Epithelial cell of esophagus (primary cell): ENCODE results near the gene TEPSIN.

ENCODE experiments used
- DNase-seq: peaks from one replicate; pipeline ENCODE4 v3.0.0; 2010; ENCODE audit warnings: low read depth
- H3K4me3 ChIP-seq: 2 replicates; pipeline ENCODE4 v1.5.1; 2011; ENCODE audit warnings: mild to moderate bottlenecking, low read length, control low read depth
- TF ChIP-seq, protein P1 (sequence below): IDR thresholded peaks from 2 replicates; pipeline ENCODE4 v1.5.1; 2011; ENCODE audit warnings: low read depth, mild to moderate bottlenecking, low read length, control low read depth, inconsistent platforms; ENCODE audit not compliant: insufficient read depth; ENCODE audit errors: missing control alignments

The TEPSIN gene

DNA sequence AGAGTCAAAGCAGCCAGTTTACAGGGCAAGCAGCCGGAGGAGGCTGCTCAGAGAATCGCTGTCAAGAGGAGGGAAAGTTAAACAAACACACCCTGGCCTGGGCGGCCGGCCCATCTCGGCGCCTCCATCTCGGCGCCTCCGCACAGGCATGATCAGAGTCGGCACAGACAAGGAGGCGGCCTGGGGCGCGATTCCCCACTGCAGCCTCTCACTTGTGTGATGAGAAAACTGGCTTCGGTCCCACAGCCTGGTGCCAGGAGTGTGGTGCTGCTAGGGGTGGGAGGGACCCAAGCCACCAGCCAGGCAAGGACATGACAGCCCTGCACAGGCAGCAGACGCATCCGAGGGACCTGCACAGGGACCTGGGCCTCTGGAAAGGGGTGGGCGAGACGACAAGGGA lies 38.6 kb upstream of the TEPSIN start:
- no peak overlapping the region for H3K4me3 ChIP-seq
- TF ChIP-seq, protein P1, sequence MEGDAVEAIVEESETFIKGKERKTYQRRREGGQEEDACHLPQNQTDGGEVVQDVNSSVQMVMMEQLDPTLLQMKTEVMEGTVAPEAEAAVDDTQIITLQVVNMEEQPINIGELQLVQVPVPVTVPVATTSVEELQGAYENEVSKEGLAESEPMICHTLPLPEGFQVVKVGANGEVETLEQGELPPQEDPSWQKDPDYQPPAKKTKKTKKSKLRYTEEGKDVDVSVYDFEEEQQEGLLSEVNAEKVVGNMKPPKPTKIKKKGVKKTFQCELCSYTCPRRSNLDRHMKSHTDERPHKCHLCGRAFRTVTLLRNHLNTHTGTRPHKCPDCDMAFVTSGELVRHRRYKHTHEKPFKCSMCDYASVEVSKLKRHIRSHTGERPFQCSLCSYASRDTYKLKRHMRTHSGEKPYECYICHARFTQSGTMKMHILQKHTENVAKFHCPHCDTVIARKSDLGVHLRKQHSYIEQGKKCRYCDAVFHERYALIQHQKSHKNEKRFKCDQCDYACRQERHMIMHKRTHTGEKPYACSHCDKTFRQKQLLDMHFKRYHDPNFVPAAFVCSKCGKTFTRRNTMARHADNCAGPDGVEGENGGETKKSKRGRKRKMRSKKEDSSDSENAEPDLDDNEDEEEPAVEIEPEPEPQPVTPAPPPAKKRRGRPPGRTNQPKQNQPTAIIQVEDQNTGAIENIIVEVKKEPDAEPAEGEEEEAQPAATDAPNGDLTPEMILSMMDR = no peak
- DNase-seq = no peak

DNA sequence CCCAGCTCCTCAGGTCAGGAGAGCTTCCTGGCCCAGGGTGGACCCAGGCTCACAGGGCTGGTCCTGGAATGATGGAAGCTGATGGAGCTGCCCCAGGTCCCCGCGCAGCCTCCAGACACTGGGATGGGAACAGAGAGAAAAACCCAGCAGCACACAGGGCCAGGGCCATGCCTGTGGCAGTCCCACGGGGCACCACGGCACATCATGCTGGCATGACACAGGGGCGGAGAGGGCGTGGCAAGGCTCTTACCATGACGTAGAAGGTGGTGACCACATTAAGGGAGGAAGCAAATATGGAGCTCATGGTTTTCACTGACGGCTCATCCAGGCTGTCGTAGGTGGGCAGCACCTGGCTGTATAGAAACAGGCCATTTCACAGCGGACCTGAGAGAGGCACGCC lies 37.9 kb upstream of the TEPSIN start:
- no peak for DNase-seq
- TF ChIP-seq, protein P1 = no peak
- H3K4me3 ChIP-seq = no peak overlapping the region

DNA sequence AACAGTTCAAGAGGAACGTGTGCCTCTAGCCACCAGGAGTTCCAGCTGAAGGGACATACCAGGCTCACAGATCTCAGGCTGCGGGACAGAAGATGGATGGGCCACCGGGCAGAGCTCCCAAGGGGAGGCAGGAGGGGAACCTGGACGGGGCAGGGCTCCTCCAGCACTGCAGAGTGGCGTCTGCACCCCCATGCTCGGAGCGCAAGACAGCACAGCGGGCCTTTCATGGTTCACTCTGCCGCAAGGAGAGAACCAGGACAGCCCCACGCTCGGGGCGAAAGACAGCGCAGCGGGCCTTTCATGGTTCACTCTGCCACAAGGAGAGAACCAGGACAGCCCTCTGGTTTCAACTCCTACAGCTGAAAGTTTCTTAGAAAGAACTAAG lies 35.6 kb upstream of the TEPSIN start:
- H3K4me3 ChIP-seq = no peak overlapping the region
- TF ChIP-seq, protein P1 = no peak
- no peak for DNase-seq

DNA sequence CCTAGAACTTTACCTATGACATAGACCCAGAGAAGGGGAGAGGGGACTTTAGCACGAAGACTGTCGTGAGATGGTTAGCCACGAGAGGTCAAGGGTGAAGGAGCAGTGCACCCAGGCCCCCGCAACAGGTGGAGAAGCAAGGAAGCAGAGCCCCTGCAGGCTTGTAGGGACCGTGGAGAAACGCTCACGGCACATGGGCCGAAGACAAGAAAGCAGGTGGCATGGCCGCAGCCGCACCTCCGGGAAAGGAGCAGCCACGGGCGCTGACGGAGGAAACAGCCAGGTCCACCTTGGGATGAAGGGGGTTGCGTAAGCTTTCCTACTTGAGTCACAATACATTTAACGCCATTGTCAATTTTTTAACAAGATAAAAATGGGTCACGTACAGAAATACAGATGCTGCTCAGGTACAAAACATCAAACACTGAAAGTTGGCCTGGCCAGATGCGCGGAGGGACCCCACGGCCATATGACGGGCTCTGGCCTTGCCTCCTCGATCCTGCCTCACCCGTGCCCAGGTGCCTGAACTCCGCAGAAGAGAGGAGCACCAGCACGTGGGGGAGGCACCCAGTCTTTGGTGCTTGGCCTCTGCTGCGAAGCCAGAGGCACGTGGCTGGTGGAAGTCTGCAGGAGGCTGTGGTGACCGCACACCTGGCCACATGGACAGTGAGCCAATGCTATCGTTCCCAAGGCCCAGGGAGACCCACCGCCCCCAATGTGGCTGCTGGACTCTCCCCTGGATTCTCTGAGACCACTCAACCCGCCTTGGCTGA lies 35.0 kb upstream of the TEPSIN start:
- TF ChIP-seq, protein P1 = no peak
- H3K4me3 ChIP-seq = no peak overlapping the region
- DNase-seq = no peak

DNA sequence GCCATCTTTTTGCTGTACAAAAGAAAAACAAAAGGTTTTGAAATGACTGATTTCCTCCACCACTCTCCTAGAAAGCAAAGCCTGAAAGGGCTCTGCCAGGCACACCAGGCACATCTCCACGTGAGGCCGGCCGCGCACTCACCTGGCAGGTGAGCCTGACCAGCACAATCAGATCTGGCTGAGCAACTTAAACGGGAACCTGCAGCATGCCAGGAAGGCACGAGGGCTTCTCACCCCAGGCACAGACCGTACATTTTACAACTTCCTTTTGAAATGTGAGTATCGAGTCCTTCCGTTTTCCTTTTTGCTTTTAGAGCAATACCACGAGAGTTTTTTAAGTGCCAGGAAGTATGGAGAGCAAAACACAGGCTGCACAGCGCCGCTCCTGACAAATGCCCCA lies 33.8 kb upstream of the TEPSIN start:
- DNase-seq = no peak
- no peak overlapping the region for H3K4me3 ChIP-seq
- TF ChIP-seq, protein P1 = no peak

DNA sequence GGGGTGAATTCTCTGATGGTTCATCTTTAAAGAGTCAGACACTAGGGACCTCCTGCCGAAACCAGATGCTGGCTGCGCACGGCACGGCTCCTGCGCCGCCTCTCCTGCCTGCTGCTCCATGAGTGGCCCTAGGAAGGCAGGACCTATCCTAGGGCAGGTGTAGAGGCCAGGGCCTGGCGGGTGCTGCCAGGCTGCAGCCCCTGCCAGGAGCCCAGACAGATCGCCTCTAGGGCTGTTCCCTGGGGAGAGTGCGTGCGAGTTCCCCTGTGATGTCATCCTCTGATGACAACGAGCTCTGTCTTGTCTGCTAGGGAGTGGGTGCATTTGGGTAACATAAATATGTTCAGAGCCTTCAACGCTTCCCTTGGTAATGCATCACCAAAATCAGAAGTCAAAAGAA lies 32.4 kb upstream of the TEPSIN start:
- peak; percentile 80 for DNase-seq
- H3K4me3 ChIP-seq = no peak overlapping the region
- TF ChIP-seq, protein P1 = no peak

DNA sequence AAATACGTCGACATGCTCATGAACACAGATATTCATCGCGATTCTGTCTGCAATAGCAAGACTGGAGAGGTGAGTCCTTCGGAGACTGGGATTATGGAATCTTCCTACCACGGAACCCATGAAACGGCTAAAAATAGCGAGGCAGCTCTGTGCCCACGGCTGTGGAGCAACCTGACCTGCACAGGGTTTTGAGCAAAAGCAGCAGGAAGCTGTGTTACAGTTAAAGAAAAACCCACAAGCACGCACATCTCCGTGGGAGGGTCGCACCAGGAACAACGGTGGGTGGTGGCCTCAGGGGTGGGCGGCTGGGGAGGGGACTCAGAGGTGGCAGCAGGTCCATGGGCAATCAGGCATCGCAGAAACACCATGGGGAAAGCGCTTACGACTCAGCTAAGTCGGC lies 31.4 kb upstream of the TEPSIN start:
- no peak for DNase-seq
- TF ChIP-seq, protein P1 = no peak
- no peak overlapping the region for H3K4me3 ChIP-seq
